Breast epithelium (tissue), 4 donors: ENCODE data around the gene UPP2. TPM values are rescaled to one million over a fixed set of nuclear protein-coding genes. Genes with fewer than 3 reads are reported as not detected.

Experiments used
- DNase-seq, 2 donors: peaks; one replicate each; pipeline ENCODE4 v3.0.0-alpha.2; 2019; ENCODE audit warnings: low spot score in 2 of 2
- H3K27ac ChIP-seq, 2 donors: fragments of 200-600 bp; sonication (generic) in 1 of 2; one replicate each; pipeline ENCODE4 v1.5.1; 2016 to 2019; ENCODE audit warnings: mild to moderate bottlenecking in 1 of 2
- H3K27me3 ChIP-seq, 2 donors: fragments of 200-600 bp; sonication (generic) in 1 of 2; one replicate each; pipeline versions ENCODE4 v1.5.1 to v1.6.0; 2017 to 2019; ENCODE audit warnings: control low read depth in 1 of 2, mild to moderate bottlenecking in 1 of 2
- H3K36me3 ChIP-seq: fragments of 200-600 bp; one replicate; pipeline ENCODE4 v1.5.1; 2019
- H3K4me1 ChIP-seq, 2 donors: fragments of 200-600 bp; sonication (generic); one replicate each; pipeline ENCODE4 v1.5.1; 2016 to 2019; ENCODE audit warnings: control low read depth in 1 of 2
- H3K4me3 ChIP-seq, 3 donors: fragments of 200-600 bp; sonication (generic); 1 replicate in 2 of 3; 2 replicates in 1 of 3; pipeline ENCODE4 v1.5.1; 2016 to 2019; ENCODE audit warnings: mild to moderate bottlenecking in 3 of 3, moderate library complexity in 2 of 3
- H3K9me3 ChIP-seq, 2 donors: fragments of 200-600 bp; sonication (generic) in 1 of 2; one replicate each; pipeline ENCODE4 v1.5.1; 2016 to 2019; ENCODE audit warnings: control low read depth in 1 of 2
- CTCF ChIP-seq, 3 donors: fragments of 450-650 bp; IDR thresholded peaks; one replicate each; pipeline ENCODE4 v1.5.1; 2016 to 2017; ENCODE audit warnings: antibody characterized with exemption in 3 of 3, mild to moderate bottlenecking in 3 of 3, moderate library complexity in 3 of 3
- POLR2A ChIP-seq: fragments of 450-650 bp; IDR thresholded peaks from one replicate; pipeline ENCODE4 v1.6.1; 2016; ENCODE audit warnings: antibody characterized with exemption, mild to moderate bottlenecking, moderate library complexity
- POLR2AphosphoS5 ChIP-seq, 3 donors: sonication (generic); formaldehyde crosslinking; IDR thresholded peaks; one replicate each; pipeline ENCODE4 v1.6.1; 2017; ENCODE audit warnings: antibody characterized with exemption in 3 of 3
- intact Hi-C: fragments of 100-400 bp; cut with DNase I; formaldehyde crosslinking; loops from one replicate; pipeline ENCODE4 v1.15.1; 2023; ENCODE audit warnings: low total_unique reads
- total RNA-seq, 3 donors: library from RNA; depleted of rRNA; stranded (reverse); fragments of >200 nt; gene quantifications; one replicate each; pipeline ENCODE4 v1.1.0, GENCODE V29; 2016

The UPP2 gene
- total RNA-seq, 3 donors from 2014 or later = 0.16 TPM; not detected in 2

- Histone ChIP-seq H3K4me1 (no peaks in the 10 kb centered on the region), H3K9me3 (no peaks in the 10 kb centered on the region)
- DNase-seq = no peak
These were observed 1.8 kb downstream of the UPP2 start for GRCh38 chr2:158103411-158104012.

GRCh38 chr2:158104903-158105302 is 3.2 kb downstream of the UPP2 start:
- no peak for DNase-seq
- H3K9me3 ChIP-seq = no peaks in the 10 kb centered on the region
- intact Hi-C loops = no loop called here
- H3K27ac ChIP-seq = no peak overlapping the region
- H3K4me1 ChIP-seq = no peaks in the 10 kb centered on the region
- no peaks in the 10 kb centered on the region for H3K27me3 ChIP-seq
- H3K36me3 ChIP-seq = no peaks in the 10 kb centered on the region
- TF ChIP-seq POLR2A = no peak
- no peak overlapping the region for H3K4me3 ChIP-seq

More at GRCh38 chr2:158103411-158104012, 1.8 kb downstream of the UPP2 start:
- Histone ChIP-seq H3K27me3 (no peaks in the 10 kb centered on the region), H3K36me3 (no peaks in the 10 kb centered on the region), H3K27ac (no peak overlapping the region), H3K4me3 (no peak overlapping the region)
- intact Hi-C loops = no loop called here
- TF ChIP-seq POLR2A (no peak), CTCF (IDR thresholded peaks at IDR 0.05) (no peak)

GRCh38 chr2:158112992-158113391 is 11.3 kb downstream of the UPP2 start:
- no peaks in the 10 kb centered on the region for H3K27me3 ChIP-seq
- TF ChIP-seq CTCF (IDR thresholded peaks at IDR 0.05) (no peak), POLR2A (no peak), POLR2AphosphoS5 (IDR thresholded peaks at IDR 0.05) (no peak)
- no peak for DNase-seq
- no peak overlapping the region for H3K4me3 ChIP-seq
- H3K27ac ChIP-seq = no peak overlapping the region
- no peaks in the 10 kb centered on the region for H3K36me3 ChIP-seq
- intact Hi-C loops = no loop called here
- no peaks in the 10 kb centered on the region for H3K9me3 ChIP-seq
- H3K4me1 ChIP-seq = no peaks in the 10 kb centered on the region

- no peak for TF ChIP-seq CTCF (IDR thresholded peaks at IDR 0.05)
- TF ChIP-seq POLR2AphosphoS5 (IDR thresholded peaks at IDR 0.05) = no peak
- no peak for TF ChIP-seq POLR2A
- no peaks in the 10 kb centered on the region for H3K9me3 ChIP-seq
- no peak overlapping the region for H3K4me3 ChIP-seq
- no peaks in the 10 kb centered on the region for H3K27me3 ChIP-seq
- DNase-seq = no peak
- H3K4me1 ChIP-seq = no peaks in the 10 kb centered on the region
- H3K27ac ChIP-seq = no peak overlapping the region
- intact Hi-C loops = no loop called here
- no peaks in the 10 kb centered on the region for H3K36me3 ChIP-seq
These were observed 12.1 kb downstream of the UPP2 start for GRCh38 chr2:158113741-158114295.

GRCh38 chr2:158114516-158114915 is 12.8 kb downstream of the UPP2 start:
- no peak overlapping the region for H3K27ac ChIP-seq
- TF ChIP-seq POLR2A = no peak
- no peak for TF ChIP-seq CTCF (IDR thresholded peaks at IDR 0.05)
- no peak for TF ChIP-seq POLR2AphosphoS5 (IDR thresholded peaks at IDR 0.05)
- no peaks in the 10 kb centered on the region for H3K36me3 ChIP-seq
- H3K4me1 ChIP-seq = no peaks in the 10 kb centered on the region
- intact Hi-C loops = no loop called here
- H3K27me3 ChIP-seq = no peaks in the 10 kb centered on the region
- H3K4me3 ChIP-seq = no peak overlapping the region
- no peaks in the 10 kb centered on the region for H3K9me3 ChIP-seq
- no peak for DNase-seq
